Measurements from ENCODE around the gene STX1A. TPM values are rescaled to one million over a fixed set of nuclear protein-coding genes. Genes with fewer than 3 reads are reported as not detected.

Gene STX1A
- total RNA-seq, 4 donors from 2014 or later, result 4.1 to 6.0 (median 5.0) TPM

GRCh38 chr7:73742753-73743641 is 23.5 kb upstream of the STX1A start:
- WGBS, 2 donors (ENCODE audit: low coverage in 1 of 2), result 33 to 59% methylated on average over 5 to 35 of the region's 35 CpGs
- Histone ChIP-seq H3K27ac (peak overlapping the region; percentile 86 to 98 (median 96)), H3K4me3 (peak overlapping the region in 2 of 4 donors; percentile 1 to 24), H3K4me1 (peaks cover 9 to 51% (median 29%) of the 10 kb centered on the region in 4 donors), H3K9me3 (no peaks in the 10 kb centered on the region), H3K36me3 (no peaks in the 10 kb centered on the region), H3K27me3 (no peaks in the 10 kb centered on the region)
- intact Hi-C loops (cut with DNase I; ENCODE audit: low total_unique reads) (no loop called here), in situ Hi-C loops (cut with MboI; ENCODE audit: low pct_ligation_motif_present in 1 of 4, low pct_unique_long_range_greater_than_20kb in 1 of 4, low sequenced_read_pairs in 3 of 4) (no loop called here)
- TF ChIP-seq CTCF (IDR thresholded peaks at IDR 0.05) (no peak), EP300 (IDR thresholded peaks at IDR 0.05; ENCODE audit: low read depth) (peak; percentile 90), POLR2AphosphoS5 (IDR thresholded peaks at IDR 0.05) (peak; percentile 38 to 79 (median 77)), POLR2A (IDR thresholded peaks at IDR 0.05) (peak; percentile 43)
- peak; percentile 97 for DNase-seq

GRCh38 chr7:73742338-73742752 is 22.9 kb upstream of the STX1A start:
- H3K4me1 ChIP-seq, result peaks cover 14 to 53% (median 36%) of the 10 kb centered on the region in 4 donors
- H3K27me3 ChIP-seq, result no peaks in the 10 kb centered on the region
- no peaks in the 10 kb centered on the region for H3K9me3 ChIP-seq
- in situ Hi-C loops (cut with MboI; ENCODE audit: low pct_ligation_motif_present in 1 of 4, low pct_unique_long_range_greater_than_20kb in 1 of 4, low sequenced_read_pairs in 3 of 4) (no loop called here), intact Hi-C loops (cut with DNase I; ENCODE audit: low total_unique reads) (no loop called here)
- WGBS, 2 donors (ENCODE audit: low coverage in 1 of 2), result 44% methylated on average over 7 of the region's 7 CpGs; no CpG with 5 or more reads in 1 of the 2 donors
- DNase-seq, result no peak
- no peak overlapping the region for H3K4me3 ChIP-seq
- H3K36me3 ChIP-seq, result no peaks in the 10 kb centered on the region
- peak overlapping the region; percentile 86 to 98 (median 96) for H3K27ac ChIP-seq
- no peak for TF ChIP-seq POLR2A (IDR thresholded peaks at IDR 0.05)
- TF ChIP-seq POLR2AphosphoS5 (IDR thresholded peaks at IDR 0.05), result no peak
- TF ChIP-seq EP300 (IDR thresholded peaks at IDR 0.05; ENCODE audit: low read depth), result no peak
- peak in 2 of 5 experiments; percentile 32 to 39 for TF ChIP-seq CTCF (IDR thresholded peaks at IDR 0.05)

- DNase-seq, result no peak
- 69 to 100% methylated on average over 1 to 5 of the region's 5 CpGs for WGBS, 2 donors (ENCODE audit: low coverage in 1 of 2)
- H3K4me3 ChIP-seq, result no peak overlapping the region
- no peaks in the 10 kb centered on the region for H3K9me3 ChIP-seq
- peaks cover 14 to 57% (median 42%) of the 10 kb centered on the region in 4 donors for H3K4me1 ChIP-seq
- peak overlapping the region; percentile 86 to 98 (median 96) for H3K27ac ChIP-seq
- no peaks in the 10 kb centered on the region for H3K27me3 ChIP-seq
- intact Hi-C loops (cut with DNase I; ENCODE audit: low total_unique reads) (no loop called here), in situ Hi-C loops (cut with MboI; ENCODE audit: low pct_ligation_motif_present in 1 of 4, low pct_unique_long_range_greater_than_20kb in 1 of 4, low sequenced_read_pairs in 3 of 4) (no loop called here)
- TF ChIP-seq EP300 (IDR thresholded peaks at IDR 0.05; ENCODE audit: low read depth), result no peak
- no peak for TF ChIP-seq POLR2AphosphoS5 (IDR thresholded peaks at IDR 0.05)
- no peak for TF ChIP-seq CTCF (IDR thresholded peaks at IDR 0.05)
- no peak for TF ChIP-seq POLR2A (IDR thresholded peaks at IDR 0.05)
- H3K36me3 ChIP-seq, result no peaks in the 10 kb centered on the region
These were observed 22.1 kb upstream of the STX1A start for GRCh38 chr7:73741600-73741999.

- H3K4me1 ChIP-seq, result peaks cover 14 to 59% (median 46%) of the 10 kb centered on the region in 4 donors
- no peaks in the 10 kb centered on the region for H3K9me3 ChIP-seq
- TF ChIP-seq POLR2A (IDR thresholded peaks at IDR 0.05) (no peak), CTCF (IDR thresholded peaks at IDR 0.05) (no peak), POLR2AphosphoS5 (IDR thresholded peaks at IDR 0.05) (no peak), EP300 (IDR thresholded peaks at IDR 0.05; ENCODE audit: low read depth) (no peak)
- intact Hi-C loops (cut with DNase I; ENCODE audit: low total_unique reads), result no loop called here
- no peak overlapping the region for H3K4me3 ChIP-seq
- WGBS, 2 donors (ENCODE audit: low coverage in 1 of 2), result 85 to 91% methylated on average over 5 of the region's 5 CpGs
- peak overlapping the region; percentile 92 to 98 (median 96) for H3K27ac ChIP-seq
- no peaks in the 10 kb centered on the region for H3K36me3 ChIP-seq
- in situ Hi-C loops (cut with MboI; ENCODE audit: low pct_ligation_motif_present in 1 of 4, low pct_unique_long_range_greater_than_20kb in 1 of 4, low sequenced_read_pairs in 3 of 4), result no loop called here
- no peak for DNase-seq
- H3K27me3 ChIP-seq, result no peaks in the 10 kb centered on the region
These were observed 21.3 kb upstream of the STX1A start for GRCh38 chr7:73740771-73741170.
